ENCODE data around the gene LRMDA. TPM values are rescaled to one million over a fixed set of nuclear protein-coding genes. Genes with fewer than 3 reads are reported as not detected.
"Not testable (repeated sequence)": the region's sequence is repeated elsewhere in the genome, so short reads cannot be mapped to it uniquely, and the experiment has no call there.

Gene LRMDA
- total RNA-seq, 1 donor from 2014 or later: 17.3 TPM

DNA sequence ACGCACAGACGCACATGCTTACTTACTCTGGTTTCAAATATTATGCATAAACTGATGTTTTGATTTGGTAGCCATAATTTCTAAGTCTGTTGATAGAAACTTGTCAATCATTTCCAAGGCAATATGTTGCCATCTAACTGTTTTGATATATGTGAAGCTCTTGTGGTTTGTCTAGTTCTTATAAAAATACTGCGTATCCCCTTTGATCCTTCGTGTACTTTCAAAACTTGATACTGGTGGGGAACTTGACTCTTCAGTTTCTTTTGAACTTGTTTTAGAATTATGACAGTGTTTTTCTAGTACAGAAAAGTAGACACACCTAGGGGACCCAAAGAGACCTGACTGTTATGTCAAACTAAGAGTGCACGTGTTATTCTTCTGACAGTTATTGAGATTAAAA, 708.0 kb downstream of the LRMDA start:
- DNase-seq (ENCODE audit: low read depth in 2 of 2): no peak

- DNase-seq (ENCODE audit: low read depth in 2 of 2): no peak
These were observed 710.0 kb downstream of the LRMDA start for GRCh38 chr10:76141376-76141775.

DNA sequence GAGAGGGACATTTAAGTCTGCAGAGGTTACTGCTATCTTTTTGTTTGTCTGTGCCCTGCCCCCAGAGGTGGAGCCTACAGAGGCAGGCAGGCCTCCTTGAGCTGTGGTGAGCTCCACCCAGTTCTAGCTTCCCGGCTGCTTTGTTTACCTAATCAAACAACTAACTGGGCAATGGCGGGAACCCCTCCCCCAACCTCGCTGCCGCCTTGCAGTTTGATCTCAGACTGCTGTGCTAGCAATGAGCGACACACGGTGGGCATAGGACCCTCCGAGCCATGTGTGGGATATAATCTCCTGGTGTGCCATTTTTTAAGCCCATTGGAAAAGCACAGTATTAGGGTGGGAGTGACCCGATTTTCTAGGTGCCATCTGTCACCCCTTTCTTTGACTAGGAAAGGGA, 716.8 kb downstream of the LRMDA start:
- DNase-seq (ENCODE audit: low read depth in 2 of 2): not testable (repeated sequence)

DNA sequence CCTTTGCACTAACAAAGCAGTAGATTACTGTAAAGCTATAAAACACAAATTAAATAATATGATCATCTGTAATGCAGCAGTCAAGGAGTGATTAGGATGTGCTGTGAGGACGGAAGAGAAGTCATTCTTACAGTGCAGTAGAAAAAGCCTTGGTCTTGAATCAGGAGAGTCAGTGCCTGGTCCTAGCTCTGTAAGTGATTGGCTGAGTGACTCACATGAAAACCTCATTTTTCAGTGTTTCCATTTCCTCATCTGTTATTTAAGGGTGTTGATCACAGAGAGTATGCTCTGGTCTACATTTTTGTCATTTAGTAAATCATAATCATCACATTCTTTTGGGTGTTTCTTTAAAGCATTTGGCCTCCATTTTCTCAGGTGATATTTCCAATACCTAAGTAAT, 717.8 kb downstream of the LRMDA start:
- DNase-seq (ENCODE audit: low read depth in 2 of 2): no peak

GRCh38 chr10:76149602-76150138, 718.2 kb downstream of the LRMDA start:
- DNase-seq (ENCODE audit: low read depth in 2 of 2): no peak

- no peak for DNase-seq (ENCODE audit: low read depth in 2 of 2)
These were observed 718.9 kb downstream of the LRMDA start for GRCh38 chr10:76150139-76150875.

DNA sequence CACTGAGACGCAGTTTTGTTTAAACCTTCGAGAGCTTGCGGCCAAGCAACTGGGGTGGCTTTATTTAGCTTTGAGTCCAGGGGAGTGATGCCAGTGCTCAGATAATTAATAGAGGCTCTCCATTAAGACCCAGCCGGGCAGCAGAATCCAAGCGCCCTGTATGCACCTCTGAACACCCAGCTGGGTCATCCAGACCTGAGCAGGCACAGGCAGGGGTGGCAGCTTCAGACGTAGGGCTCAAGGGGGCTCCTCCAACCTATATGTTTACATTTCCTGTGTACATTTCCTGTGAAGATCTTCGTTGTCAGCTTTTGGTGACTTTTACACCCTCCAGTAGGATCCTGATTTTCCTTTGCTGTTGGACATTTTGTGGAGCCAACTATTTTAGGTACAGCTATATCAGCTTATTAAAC, 719.5 kb downstream of the LRMDA start:
- DNase-seq (ENCODE audit: low read depth in 2 of 2): no peak

GRCh38 chr10:76152186-76152585, 720.8 kb downstream of the LRMDA start:
- DNase-seq (ENCODE audit: low read depth in 2 of 2): no peak

DNA sequence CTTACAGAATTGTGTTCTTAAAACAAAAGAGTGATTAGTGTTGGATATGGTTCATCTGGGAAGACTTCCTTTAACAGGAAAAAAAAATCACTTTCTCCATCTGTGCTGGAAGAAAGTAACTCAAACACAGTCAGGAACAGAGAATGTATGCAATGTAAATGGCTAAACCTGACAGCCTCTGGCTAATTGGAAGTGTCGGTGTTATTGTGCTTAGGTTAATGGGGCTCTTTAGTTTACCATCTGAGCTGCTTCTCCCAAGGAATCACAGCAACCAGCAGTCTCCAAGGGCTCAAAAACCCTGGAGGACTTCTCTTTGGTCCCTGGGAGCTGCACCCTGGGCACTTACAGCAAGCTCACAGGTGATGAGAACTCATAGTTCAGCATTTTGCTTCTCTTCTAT, 724.5 kb downstream of the LRMDA start:
- DNase-seq (ENCODE audit: low read depth in 2 of 2): no peak

DNA sequence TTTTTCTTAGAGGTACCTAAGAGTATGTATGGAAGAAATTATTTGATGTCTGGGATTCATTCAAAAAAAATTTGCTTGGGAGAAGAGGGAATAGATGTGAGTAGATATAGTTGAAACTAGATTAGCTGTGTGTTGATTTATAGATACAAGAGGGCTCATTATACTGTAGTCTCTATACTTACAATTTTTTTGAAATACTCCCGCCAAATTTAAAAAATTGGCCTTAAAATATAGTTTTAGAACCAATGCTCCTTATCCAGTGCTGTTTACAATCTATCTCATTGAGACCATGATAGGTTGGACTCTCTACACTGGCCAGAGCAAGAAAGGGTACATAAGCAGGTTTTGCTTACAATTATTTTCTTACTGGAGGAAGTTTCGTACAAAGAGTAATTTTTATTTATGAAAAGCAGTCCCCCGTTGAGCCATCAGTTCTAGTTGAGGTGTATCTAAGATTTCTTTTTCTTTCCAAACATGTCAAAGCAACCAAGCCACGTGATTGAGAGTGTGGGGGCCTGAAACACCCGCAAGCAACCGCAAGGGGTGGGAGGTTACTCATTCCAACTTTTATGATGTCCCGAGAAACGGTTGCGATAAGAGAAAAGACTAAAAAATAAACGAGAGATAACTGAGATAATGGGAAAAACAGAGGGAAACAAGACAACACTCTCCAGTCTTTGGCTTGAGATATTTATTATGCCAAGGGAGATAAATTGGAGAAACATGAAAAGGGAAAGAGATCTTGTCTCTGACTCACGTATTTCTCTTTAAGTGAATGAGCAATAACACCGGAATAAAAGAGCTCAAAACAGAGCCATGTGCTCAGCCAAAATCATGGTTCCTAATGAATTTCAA, 729.2 kb downstream of the LRMDA start:
- no peak for DNase-seq (ENCODE audit: low read depth in 2 of 2)

- no peak for DNase-seq (ENCODE audit: low read depth in 2 of 2)
These were observed 729.8 kb downstream of the LRMDA start for GRCh38 chr10:76161301-76161582.

GRCh38 chr10:76168437-76168836, 737.0 kb downstream of the LRMDA start:
- no peak for DNase-seq (ENCODE audit: low read depth in 2 of 2)

DNA sequence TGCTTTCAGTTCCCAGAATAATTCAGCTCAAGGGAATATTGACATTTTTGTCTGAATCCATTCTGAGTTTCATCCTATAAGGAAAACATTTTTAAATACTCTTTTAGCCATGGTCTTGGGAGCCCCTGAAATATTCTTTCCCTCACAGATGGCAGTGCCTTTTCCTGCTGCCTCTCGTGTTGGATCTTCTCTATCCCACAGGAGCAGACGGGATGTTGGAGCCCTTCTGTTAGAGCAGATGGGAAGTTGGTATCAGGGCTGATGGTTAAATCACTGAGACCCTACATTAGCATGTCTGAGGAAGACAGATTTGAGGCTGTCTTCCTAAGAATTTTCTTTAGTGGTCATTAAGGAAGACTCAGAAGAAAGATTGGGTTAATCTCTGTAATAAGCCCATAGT, 737.8 kb downstream of the LRMDA start:
- no peak for DNase-seq (ENCODE audit: low read depth in 2 of 2)

- no peak for DNase-seq (ENCODE audit: low read depth in 2 of 2)
These were observed 740.6 kb downstream of the LRMDA start for GRCh38 chr10:76172020-76172419.

DNA sequence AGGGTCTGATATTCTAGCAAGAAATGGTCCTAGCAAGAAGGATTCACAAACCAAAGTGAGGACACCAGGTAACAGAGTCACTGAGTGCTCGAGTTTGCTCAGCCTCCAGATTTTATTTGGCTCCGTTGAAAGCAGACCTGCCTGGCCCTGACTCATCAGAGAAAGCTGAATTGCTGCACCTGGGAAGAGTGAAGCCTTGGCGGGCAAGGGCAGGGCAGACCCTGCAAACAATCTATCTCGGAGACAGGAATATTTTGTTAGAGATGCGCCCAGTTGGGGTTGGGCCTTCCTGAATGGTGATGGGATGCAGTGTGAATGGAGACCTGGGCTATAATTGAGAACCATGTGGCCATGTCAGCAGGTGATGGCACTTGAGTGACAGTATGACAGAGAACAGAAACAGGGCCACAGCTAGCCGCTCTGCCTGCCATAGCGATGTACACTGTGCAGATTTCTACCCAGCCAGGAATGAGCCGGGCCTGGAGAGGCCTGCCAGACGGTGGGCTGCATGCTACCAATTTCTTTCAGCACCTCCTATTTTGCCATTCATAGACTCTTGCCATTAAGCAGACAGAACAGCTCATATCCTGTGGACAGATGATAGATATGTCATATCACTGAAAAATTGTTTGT, 744.2 kb downstream of the LRMDA start:
- DNase-seq (ENCODE audit: low read depth in 2 of 2): no peak

DNA sequence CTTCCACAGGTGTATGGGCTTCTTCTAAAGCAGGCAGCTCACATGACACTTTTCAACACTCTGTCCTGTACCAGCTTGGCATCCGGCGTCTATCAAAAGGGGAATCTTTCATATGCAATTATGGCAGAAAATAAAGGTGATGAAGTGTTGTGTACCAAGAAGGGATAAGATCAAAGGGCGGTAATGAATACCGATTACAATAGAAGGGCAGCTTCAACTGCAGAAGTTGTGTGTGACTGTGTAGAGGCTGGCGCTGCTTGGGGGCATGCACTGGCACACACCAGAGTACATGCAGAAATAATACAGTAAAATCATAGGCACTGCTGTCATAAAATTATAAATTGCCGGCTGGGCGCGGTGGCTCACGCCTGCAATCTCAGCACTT, 744.7 kb downstream of the LRMDA start:
- no peak for DNase-seq (ENCODE audit: low read depth in 2 of 2)

DNA sequence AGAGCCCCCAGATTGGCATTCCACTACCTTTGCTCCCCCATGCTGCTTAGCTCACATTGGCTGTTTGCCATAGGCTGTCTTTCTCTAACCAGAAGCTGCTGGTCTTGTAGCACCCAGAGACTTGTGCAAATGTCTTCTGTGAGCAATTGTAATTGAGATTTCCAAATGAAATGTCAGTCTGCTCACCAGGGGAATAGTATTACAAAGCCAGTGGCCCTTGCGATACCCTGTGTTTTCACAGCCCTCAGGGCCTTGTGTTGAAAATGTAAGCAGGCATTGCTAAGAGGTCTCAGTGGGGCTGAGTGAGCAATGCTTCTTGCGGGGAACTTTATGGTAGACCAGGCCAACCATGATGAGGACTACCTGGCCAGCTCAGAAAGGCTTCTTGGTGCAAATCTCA, 746.5 kb downstream of the LRMDA start:
- no peak for DNase-seq (ENCODE audit: low read depth in 2 of 2)

DNA sequence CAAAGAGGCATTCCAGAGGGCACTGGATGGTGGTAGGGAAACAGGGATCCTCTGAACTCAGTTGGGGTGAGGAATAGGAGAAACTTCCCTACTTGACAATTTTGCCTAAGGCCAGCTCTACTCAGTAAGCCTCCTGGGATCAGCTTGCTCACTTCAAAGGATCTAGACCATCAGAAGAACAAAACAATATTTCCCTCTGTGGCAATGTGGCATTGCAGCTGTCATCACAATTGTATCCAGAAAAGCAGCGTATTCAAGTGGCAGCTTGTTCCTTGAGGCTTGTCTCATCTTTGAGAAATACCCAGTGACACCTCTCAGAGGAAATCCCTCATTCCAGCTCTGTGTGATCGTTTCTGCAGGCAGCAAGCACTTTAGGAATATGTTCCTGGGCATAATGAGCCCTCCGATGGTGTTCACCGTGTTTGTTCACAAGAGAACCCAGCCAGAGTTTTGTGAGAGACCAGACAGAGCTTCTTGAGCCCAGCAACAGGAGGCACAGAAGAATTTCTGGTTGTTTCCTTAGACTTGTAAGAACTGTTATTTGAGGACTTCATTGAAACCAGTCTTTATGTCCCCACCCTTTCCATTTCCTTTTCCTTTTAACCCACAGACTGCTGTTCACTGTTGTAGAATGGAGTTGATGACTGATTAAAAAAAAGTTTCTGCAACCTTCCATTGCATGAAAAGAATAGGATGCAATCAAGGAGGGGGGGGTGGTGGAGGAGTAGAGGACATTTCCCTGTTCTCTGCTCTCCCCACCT, 747.3 kb downstream of the LRMDA start:
- no peak for DNase-seq (ENCODE audit: low read depth in 2 of 2)

GRCh38 chr10:76179806-76180205, 748.4 kb downstream of the LRMDA start:
- DNase-seq (ENCODE audit: low read depth in 2 of 2): no peak

DNA sequence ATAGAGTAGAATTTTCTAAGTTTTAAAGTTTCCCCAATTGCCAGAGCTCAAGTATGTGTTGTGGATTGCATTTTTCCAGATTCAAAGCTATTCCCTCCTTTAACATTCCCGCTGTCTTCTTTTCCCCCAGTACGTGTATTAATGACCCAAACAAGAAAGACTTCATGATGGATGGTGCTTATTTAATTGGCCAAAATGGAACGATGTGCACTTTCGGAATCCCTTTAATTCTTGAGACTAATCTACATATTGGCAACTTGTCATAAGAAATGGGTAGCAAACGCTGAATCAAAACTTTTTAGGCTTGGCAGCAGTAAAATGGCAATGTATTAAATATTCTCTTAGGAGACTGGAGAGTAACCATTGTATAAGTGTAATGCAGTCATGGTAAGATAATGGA, 753.2 kb downstream of the LRMDA start:
- DNase-seq (ENCODE audit: low read depth in 2 of 2): no peak

- no peak for DNase-seq (ENCODE audit: low read depth in 2 of 2)
These were observed 754.3 kb downstream of the LRMDA start for GRCh38 chr10:76185471-76186301.

Measured in lung microvascular endothelial cell (primary cell).